Measurements from ENCODE around the gene CLDN14.

- no peak for TF ChIP-seq CTCF (IDR thresholded peaks at IDR 0.05)
- TF ChIP-seq EZH2 (IDR thresholded peaks at IDR 0.05): no peak
- TF ChIP-seq EZH2phosphoT487 (IDR thresholded peaks at IDR 0.05): no peak
These were observed 59.2 kb downstream of the CLDN14 start for GRCh38 chr21:36420571-36421339.

All from neural progenitor cell (in vitro differentiated cells).